CD1c-positive myeloid dendritic cell (primary cell): Measurements from ENCODE around the gene CXCR4.

Experiments used
- DNase-seq: peaks from one replicate; pipeline ENCODE4 v3.0.0-alpha.2; 2016; ENCODE audit errors: extremely low spot score

The CXCR4 gene

DNA sequence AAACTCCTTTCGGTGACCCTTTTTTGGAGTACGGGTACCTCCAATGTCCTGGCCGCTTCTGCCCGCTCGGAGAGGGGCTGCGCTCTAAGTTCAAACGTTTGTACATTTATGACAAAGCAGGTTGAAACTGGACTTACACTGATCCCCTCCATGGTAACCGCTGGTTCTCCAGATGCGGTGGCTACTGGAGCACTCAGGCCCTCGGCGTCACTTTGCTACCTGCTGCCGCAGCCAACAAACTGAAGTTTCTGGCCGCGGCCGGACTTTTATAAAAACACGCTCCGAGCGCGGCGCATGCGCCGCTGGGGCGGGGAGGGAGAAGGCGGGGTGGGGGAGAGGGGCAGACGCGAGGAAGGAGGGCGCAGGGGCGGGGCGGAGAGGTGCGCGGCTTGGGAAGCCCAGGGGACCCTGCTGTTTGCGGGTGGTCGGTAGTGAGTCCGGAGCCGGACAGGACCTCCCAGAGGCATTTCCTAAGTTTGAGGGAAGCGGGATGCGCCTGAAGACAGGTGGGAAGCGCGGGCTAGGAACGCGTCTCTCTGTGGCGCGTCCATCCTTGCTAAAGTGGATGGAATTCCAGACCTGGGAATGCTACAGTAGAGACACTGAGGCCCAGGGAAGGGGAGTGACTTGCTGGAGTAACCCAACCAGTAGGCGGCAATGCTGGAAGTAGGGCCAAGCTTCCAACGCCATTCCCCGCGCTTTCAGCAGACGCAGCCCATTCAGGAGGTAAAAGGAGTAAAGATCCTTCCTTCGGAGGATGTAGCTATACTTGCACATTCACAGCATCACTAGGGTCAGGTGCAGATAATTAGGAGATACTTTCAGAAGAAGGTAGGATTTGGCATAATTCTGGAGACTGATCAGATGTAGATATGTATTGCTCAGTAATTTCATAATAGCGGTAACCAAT lies at the start of gene CXCR4:
Gene CXCR4, minus strand, starts transcription at position 241 of the 910 bp plus-strand sequence. Its CDS starts 89 bp downstream, at position 152.
- peak; percentile 87 for DNase-seq

DNA sequence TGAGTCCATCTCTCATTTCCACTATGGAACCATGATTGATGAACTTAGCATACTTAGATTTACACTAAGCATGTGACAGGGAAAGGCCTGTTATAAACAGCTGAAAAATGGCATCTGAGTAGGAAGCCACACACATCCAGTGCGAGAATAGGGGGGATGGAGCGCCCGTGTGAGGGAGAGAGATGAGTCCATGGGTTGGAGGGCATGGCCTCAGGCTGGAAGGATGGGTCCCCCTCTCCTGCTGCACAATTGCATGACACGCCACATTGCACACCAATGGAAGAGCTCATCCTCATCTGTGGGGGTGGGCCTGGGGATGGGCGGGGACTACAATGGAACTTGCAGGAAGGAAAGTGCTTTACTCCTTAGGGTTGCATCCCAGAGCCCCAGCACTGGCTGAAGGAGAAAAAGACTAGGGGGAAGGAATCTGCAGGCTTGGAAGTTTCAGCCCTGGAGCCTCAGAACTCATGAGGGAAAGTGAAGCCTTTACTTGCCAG lies 46.4 kb upstream of the CXCR4 start:
- no peak for DNase-seq

DNA sequence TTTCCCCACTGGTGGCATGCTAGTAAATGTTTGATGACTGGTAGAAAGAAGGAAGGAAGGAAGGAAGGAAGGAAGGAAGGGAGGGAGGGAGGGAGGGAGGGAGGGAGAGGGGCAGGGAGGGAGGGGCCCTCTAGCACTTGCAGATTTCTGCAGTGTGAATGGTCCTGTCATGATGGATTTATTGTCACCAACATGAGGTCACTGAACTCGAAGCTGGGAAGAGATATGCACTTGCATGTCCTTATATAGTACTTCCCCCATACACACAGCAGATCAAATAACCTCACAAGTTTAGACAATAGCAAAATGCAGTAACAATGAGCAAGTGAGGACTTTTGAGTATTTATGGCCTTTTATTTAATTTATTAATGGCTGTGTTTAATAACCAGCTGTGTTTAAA lies 44.5 kb upstream of the CXCR4 start:
- DNase-seq = no peak

DNA sequence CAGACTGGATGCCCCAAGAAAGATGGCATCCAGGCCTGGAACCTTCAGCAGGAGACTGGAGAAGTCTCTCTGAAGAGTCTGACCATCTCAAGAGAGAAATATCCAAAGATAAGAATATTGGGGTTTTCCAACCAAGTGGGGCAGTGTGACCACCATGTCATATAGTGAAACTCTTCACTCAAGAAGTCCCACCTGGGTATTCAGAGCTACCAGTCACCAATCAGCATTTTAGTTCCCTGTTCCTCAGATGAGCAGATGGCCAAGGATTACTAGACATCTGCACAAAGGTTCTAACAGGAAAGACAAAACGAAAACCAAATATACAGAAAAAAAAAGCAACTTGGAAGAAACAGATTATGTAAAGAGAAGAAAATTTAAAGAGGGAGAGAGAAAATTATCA lies 38.5 kb upstream of the CXCR4 start:
- DNase-seq = no peak

DNA sequence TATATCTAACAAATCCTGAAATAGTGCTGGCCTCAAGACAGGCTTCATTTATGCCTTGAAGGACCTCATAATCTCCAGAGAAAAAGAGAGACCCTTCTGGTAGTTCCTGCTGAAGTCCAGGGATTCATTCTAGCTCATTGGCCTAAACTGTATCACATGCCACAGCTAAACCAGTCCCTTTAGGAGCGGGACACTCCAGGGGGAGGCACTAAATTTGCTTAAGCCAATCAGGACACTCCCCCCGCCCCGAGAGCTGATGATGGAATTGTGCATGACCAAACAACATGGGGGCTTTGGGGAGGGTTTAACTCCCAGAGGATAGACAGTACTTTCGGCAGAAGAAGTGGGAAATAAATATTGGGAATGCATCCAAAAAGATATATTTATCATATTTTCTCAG lies 36.4 kb upstream of the CXCR4 start:
- DNase-seq = no peak

DNA sequence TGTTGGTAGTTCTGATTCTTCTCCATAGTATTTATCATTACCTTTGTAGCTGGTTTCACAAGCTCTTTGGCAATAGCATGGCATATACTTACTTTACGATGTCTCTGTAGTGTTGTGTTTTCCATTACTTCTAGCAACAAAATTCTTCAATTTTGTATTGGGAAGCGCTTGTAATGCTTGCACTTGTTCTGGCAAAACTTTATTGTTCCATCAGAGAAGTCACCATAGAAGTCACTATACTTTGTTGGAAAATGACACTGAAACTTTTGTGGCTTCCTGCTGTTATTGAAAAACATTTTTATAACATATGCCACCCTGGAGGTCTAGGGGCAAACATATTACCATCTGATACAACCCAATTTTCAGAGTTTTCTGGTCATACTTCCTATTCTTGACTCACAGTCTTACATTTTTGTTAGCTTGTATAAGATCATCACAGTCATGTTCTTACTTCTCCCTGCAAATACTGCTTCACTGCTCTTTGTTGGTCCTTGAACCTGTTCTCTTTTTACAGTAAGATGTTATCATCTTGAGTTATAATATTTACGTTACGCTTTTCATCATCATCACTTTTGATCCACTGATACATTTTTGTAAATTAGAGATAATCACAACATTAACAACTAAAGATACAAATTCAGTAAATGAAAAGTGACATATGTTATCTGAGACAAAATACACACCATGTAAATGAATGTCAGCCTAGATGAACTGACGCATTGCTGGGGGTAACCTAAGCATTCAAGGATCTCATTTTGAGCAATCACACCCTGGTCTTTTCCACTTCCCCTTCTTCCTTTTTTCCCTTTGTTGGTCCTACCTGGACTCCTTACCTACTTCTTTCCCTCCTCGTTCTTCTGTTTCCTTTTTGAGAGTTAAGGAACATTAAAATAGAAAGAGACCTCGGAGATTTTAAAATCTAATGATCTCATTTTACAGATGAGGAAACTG lies 33.3 kb upstream of the CXCR4 start:
- DNase-seq = no peak

DNA sequence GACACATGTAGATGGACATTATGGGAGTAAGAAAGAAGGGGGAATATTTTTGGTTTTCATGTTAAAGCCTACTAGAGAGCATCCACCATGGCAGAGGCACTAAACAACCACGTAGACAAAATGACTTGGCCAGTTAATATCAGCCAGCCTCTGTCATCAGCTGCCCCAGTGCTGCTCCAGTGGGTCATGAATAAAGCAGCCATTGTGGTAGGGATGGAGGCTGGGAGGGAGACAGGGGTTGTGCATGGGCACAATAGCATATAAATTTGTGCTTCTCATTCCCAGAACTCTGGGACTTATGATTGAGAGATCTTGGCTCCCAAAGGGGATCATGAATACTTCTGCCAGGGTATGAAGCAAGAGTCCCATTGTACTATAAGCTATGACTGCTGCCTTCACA lies 31.1 kb upstream of the CXCR4 start:
- no peak for DNase-seq

DNA sequence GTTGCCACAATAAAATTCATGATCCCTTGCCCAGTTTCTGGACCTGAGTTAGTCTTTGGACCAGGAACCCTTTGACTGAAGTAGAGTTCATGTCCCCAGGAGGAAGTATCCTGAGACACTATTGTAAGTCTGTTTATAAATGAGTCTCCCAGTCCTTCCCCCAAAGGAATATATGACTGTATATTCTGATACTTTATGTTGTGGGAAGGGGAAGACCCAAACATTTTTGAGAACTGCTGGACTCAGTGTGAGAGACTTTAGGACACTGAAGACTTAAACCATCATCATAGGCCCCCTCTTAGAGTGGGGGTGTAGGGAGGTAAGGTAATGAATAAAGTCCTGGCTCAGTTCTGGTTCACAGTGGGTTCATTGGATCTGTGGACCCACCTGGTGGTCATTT lies 28.6 kb upstream of the CXCR4 start:
- DNase-seq = no peak

DNA sequence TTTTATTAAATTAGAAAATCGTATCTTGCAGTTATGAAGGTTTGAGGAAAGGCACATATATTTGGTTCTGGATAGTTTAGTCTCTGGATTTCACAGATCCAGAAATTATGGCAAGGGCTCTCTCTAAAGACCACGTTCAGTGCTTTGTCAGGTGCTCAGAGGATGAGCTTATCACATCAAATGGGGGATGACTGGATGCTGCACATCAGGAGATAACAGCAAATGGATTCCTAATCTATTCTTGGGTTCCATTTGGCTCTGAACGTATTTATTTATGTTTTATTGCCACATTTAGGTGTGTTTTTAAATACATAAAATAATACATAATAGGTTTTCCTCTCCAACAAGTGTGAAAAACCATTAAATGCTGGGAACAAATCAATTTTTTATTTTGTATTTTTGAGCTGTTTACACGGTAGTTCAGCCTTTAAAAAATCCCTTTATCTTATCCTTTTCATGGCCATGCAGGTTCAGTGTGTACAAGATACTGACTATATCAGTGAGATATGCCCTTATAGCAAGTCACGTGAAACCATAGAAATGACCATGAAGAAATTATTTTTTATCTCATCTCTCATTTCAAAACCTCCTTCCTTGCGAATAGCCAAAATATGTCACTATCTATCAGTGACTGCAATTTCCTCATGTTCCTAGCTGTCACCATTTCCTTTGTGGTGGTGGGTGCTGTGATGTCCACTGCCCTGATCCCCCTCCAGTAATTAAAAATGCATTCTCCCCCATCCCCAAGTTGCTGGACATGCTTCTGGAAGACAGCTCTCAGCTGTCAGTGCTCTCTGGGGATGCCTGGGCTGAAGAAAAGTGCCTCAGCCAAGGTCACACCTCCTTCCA lies 25.9 kb upstream of the CXCR4 start:
- no peak for DNase-seq

DNA sequence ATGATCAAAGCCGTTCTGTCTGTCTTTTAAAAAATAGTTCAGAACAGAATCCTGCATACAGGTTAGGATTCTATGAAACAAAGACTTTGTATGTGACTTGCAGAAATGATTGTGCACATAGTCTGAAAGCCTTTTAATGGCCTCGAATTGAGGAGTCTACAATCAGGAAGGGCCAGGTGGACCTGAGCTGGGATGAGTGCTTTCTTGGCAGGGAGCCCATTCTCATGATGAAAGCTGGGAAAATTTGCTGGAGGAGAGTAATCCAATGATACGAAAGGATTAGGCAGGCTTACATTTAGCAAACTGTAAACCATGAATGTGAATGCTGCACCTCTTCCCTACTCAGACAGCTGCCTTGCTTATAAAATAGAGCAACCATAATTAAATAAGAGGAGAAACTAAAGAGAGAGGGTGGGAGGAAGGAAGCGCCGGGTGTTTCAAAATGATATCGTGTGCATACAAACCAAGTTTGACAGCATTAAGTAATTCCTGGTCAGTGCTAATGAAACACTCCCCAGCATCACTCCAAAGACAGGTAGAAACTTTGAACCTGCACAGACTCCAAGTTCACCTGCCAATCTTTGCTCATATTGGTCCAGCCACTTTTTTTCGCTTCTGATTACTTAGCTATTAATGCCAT lies 23.7 kb upstream of the CXCR4 start:
- no peak for DNase-seq

DNA sequence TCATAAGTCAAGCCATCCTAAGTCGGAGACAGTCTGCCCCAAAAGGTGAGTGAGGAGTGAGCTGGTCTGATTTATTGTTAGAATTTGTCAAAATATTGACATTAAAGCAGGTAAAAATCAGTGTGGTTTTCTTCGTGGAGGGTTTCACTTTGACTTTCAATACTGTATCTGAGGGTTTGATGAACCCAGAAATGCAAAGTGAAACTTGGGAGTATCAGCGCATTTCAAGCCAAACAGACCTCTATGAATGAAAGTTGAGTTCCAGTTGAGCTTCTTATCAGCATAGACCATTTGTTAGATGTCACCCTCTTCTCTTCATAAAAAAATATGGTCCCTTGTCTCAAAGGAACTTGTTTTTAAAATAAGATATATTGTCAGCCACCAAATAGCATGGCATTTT lies 21.7 kb upstream of the CXCR4 start:
- DNase-seq = no peak

DNA sequence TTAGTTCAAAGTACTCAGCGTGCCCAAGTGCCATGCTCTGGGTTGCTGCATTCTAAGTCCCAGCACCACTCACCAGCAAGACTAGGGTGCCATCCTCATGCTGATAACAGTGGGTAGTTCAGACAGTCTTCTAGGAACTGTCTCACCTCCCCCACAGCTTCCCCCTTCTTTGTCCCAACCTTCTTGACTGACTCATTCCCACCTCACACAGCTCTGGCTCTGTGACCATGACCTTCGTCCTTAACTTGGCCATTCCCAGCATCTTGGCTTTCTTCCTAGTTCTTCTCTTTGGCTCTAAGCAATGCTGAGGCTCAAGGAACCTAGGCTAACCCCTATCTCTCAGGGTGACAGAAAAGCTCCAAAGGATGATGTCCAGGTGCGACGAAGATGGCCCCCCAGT lies 20.0 kb upstream of the CXCR4 start:
- peak; percentile 52 for DNase-seq

DNA sequence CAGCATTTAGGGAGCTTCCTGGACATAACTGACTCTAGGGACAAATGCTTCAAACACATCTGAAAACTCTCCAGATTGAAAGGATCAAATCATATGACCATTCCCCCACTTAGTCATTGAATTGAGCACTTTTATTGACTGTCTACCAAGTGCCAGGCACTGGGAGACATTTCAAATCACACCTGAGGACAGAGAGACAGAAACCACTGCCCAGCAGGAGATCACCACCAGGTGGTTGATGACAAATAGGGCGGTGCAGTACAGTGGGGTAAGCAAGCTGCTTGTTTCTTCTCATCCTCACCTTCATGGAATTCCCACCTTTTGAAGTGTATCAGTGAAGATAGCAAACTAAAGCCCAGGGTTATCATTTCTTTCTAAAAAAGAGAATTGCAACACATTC lies 19.0 kb upstream of the CXCR4 start:
- DNase-seq = no peak

DNA sequence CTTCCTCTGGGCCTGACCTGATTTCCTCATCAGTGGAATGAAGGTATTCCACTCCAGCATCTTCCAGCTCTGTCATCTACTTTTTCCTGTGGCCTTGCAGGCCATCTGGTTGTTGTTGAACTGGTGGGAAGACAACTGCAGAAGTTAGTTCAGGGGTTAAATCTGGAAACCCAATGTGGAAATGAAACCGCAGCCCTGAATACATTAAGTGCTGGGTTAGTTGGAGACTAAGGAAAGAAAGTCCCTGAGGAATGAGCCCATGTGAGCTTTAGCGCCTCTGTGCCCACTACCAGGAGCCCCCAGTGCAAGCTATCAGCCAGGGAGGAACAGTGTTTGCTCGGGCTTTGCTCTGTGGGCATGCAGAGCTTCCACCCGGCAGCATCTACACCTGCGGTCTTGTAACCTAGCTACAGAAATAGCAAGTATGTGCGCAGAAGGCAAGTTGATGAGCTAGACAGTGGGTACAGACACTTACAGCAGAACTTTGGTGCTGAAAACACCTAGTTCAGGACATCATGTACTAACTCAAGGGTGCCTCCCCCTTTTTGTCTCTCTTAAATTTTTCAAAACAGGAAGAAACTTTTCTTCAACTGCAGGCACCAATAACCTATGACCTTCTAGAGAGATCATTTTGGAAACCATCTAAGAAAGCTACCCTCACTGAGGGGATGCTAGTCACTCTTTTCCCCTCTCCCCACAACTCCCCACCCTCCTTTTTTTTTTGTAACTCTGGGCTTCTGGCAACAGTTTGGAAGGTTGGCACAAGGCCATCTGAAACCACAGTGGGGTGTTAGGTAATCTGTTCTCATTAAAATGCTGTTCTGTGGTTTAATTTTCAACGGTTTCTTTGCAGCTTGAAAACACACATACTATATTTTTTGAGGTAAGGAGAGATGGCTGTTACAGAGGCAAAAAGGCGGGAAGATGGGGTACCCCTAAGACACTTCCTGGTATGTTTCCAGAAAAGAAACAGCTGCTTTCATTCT lies 18.3 kb upstream of the CXCR4 start:
- peak; percentile 71 for DNase-seq

DNA sequence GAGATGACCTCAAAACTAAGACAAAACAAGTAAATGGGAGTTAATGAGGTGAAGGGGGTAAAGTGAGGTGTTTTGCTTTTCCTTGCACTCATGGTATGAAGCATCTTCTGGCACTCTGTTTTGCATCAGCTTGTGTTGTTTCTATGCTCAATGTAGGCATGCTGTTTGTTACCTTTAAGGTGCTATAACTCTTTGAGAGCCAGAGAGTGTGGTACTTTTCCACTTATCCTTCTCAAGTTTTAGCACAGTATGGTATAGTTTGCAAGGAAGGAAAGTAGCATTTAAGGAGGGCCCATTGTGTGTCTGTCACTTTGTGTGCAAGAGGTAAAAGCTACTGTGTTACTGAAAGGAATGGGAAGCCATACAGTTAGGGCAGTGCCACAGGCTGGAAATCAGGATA lies 17.5 kb upstream of the CXCR4 start:
- no peak for DNase-seq

DNA sequence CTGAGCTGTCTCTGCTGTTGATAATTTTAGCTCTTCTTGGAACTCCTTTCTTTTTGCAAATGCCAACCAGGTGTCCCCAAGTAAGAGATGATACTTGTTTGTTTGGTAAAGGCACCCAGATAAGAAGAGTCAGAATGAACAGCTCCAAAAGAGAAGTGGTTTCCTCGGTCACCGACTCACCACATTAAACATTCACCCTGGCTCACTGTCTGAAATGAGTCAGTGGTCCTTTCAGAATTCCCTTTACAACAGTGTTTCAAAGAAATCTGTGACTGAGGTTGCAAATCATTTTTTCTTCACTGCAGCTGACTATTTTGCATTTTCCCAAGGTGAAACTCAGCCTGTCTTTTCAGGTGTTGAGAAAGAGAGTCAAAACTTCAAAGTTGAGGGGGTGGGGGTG lies 16.2 kb upstream of the CXCR4 start:
- DNase-seq = peak; percentile 57

DNA sequence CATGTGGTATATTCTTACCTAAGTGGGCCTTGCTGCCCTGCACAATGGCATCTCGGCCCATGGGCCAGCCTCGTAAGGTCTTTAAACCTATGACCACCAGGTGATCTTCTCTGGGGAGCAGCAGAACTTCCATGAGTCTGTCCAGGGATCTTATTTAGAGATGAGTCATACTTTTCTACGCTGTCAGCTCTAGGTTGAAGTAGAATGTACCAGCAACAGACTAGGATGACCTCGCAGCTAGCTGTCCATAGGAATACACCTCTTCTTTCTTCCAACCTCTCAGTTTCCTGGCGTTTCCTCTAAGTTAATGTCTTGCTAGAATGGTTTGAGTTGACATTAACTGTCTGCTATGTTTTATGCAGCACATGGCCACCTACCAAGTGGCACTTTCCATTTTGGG lies 15.6 kb upstream of the CXCR4 start:
- DNase-seq = no peak

DNA sequence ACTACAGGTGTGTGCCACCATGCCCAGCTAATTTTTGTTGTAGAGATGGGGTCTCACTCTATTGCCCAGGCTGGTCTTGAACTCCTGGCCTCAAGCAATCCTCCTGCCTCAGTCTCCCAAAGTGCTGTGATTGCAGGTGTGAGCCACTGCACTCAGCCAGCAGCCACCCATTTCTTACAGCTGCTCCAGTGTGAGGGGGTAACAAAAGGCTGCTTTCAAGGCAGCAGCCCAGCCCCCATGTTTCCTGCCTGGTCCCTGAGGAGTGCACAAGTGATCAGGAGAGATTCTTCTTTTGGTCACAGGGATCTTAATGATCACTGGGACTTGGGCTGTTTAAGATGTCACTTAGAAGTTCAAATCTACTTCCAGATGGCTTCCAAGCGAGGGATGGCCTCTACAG lies 15.2 kb upstream of the CXCR4 start:
- no peak for DNase-seq

DNA sequence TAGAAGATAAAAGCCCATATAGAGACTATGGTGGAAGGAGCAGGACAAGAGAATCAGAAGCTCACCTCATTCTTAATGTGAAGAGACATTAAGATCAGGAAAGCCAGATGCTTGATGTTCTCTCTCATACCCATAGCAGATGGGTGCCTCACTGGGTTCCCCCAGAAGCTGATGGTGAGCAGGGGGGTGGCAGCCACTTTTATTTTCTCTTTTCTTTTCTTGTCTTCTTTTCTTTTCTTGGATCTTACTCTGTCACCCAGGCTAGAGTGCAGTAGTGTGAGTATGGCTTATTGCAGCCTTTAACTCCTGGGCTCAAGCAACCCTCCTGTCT lies 14.8 kb upstream of the CXCR4 start:
- no peak for DNase-seq
